ENCODE results near the gene KLHL35. TPM values are rescaled to one million over a fixed set of nuclear protein-coding genes. Genes with fewer than 3 reads are reported as not detected.
"Not testable (repeated sequence)": the region's sequence is repeated elsewhere in the genome, so short reads cannot be mapped to it uniquely, and the experiment has no call there.

The KLHL35 gene
- total RNA-seq, 4 donors from 2014 or later: 1.6 TPM; not detected in 3

- no peaks in the 10 kb centered on the region for H3K27me3 ChIP-seq
- H3K27ac ChIP-seq: peak overlapping the region in 2 of 4 donors; percentile 62 to 75
- H3K4me1 ChIP-seq: peaks cover 0 to 34% (median 0%) of the 10 kb centered on the region in 4 donors
- no peaks in the 10 kb centered on the region for H3K36me3 ChIP-seq
- DNase-seq: no peak
- TF ChIP-seq POLR2A (IDR thresholded peaks at IDR 0.05): no peak
- TF ChIP-seq CTCF (IDR thresholded peaks at IDR 0.05): peak in 3 of 6 experiments; percentile 13 to 21 (median 19)
- H3K9me3 ChIP-seq: no peaks in the 10 kb centered on the region
- H3K4me3 ChIP-seq: no peak overlapping the region
These were observed 52.8 kb downstream of the KLHL35 start for GRCh38 chr11:75380245-75380644.

- not testable (repeated sequence) for H3K27ac ChIP-seq, H3K27me3 ChIP-seq, H3K9me3 ChIP-seq, H3K36me3 ChIP-seq, H3K4me3 ChIP-seq, DNase-seq
- peaks cover 0 to 28% (median 0%) of the 10 kb centered on the region in 4 donors for H3K4me1 ChIP-seq
These were observed 54.2 kb downstream of the KLHL35 start for GRCh38 chr11:75378776-75379175.

- H3K27me3 ChIP-seq: no peaks in the 10 kb centered on the region
- H3K36me3 ChIP-seq: no peaks in the 10 kb centered on the region
- no peak for TF ChIP-seq CTCF (IDR thresholded peaks at IDR 0.05)
- no peak for TF ChIP-seq POLR2A (IDR thresholded peaks at IDR 0.05)
- no peaks in the 10 kb centered on the region for H3K9me3 ChIP-seq
- H3K4me3 ChIP-seq: no peak overlapping the region
- H3K27ac ChIP-seq: no peak overlapping the region
- peaks cover 0 to 43% (median 2%) of the 10 kb centered on the region in 4 donors for H3K4me1 ChIP-seq
- DNase-seq: no peak
These were observed 56.8 kb downstream of the KLHL35 start for GRCh38 chr11:75376175-75376574.

- peaks cover 0 to 38% (median 2%) of the 10 kb centered on the region in 4 donors for H3K4me1 ChIP-seq
- no peak for DNase-seq
These were observed 57.4 kb downstream of the KLHL35 start for GRCh38 chr11:75375626-75376025.

GRCh38 chr11:75374646-75375045, 58.4 kb downstream of the KLHL35 start:
- no peaks in the 10 kb centered on the region for H3K27me3 ChIP-seq
- no peaks in the 10 kb centered on the region for H3K36me3 ChIP-seq
- no peak overlapping the region for H3K4me3 ChIP-seq
- no peaks in the 10 kb centered on the region for H3K9me3 ChIP-seq
- H3K27ac ChIP-seq: no peak overlapping the region
- no peak for DNase-seq
- no peak for TF ChIP-seq CTCF (IDR thresholded peaks at IDR 0.05)
- no peak for TF ChIP-seq POLR2A (IDR thresholded peaks at IDR 0.05)
- H3K4me1 ChIP-seq: peaks cover 0 to 30% (median 2%) of the 10 kb centered on the region in 4 donors

More at GRCh38 chr11:75375626-75376025, 57.4 kb downstream of the KLHL35 start:
- Histone ChIP-seq H3K4me3 (no peak overlapping the region), H3K27me3 (no peaks in the 10 kb centered on the region), H3K9me3 (no peaks in the 10 kb centered on the region), H3K27ac (no peak overlapping the region), H3K36me3 (no peaks in the 10 kb centered on the region)
- TF ChIP-seq POLR2A (IDR thresholded peaks at IDR 0.05) (no peak), CTCF (IDR thresholded peaks at IDR 0.05) (no peak)

- no peak overlapping the region for H3K4me3 ChIP-seq
- no peaks in the 10 kb centered on the region for H3K36me3 ChIP-seq
- H3K9me3 ChIP-seq: no peaks in the 10 kb centered on the region
- no peak for DNase-seq
- peak overlapping the region in 1 of 4 donors; percentile 79 for H3K27ac ChIP-seq
- H3K27me3 ChIP-seq: no peaks in the 10 kb centered on the region
- peaks cover 0 to 21% (median 2%) of the 10 kb centered on the region in 4 donors for H3K4me1 ChIP-seq
- no peak for TF ChIP-seq CTCF (IDR thresholded peaks at IDR 0.05)
- TF ChIP-seq POLR2A (IDR thresholded peaks at IDR 0.05): no peak
These were observed 59.8 kb downstream of the KLHL35 start for GRCh38 chr11:75373201-75373600.

Small RNA genes lying within 50 kb of the gene (small RNA-seq; reads per million reads assigned to genes)
- gene SNORD15A (0 reads per million in 2 donors), gene SNORD15B (98.3 to 161 reads per million in 2 donors)

Other genes with a start within 250 kb of the KLHL35 start
- gene TPBGL, start 192.4 kb downstream of the KLHL35 start, total RNA-seq: under 1 TPM in 1 of 4 donors, not detected in 3; 0.35 TPM
- 100 to 1,000 TPM in 2 of 4 donors, 10 to 100 TPM in 2; 45.4 to 136 (median 90.6) TPM for gene ARRB1, start 81.5 kb downstream of the KLHL35 start, total RNA-seq
- 1,000 to 10,000 TPM in 1 of 4 donors, 100 to 1,000 TPM in 3; 505 to 1,121 (median 614) TPM for gene RPS3, start 33.7 kb downstream of the KLHL35 start, total RNA-seq
- gene GDPD5, start 92.7 kb upstream of the KLHL35 start, total RNA-seq: 10 to 100 TPM in 3 of 4 donors, 1 to 10 TPM in 1; 2.5 to 48.9 (median 22.2) TPM
- 10 to 100 TPM; 35.4 to 50.9 (median 43.4) TPM for gene SERPINH1, start 129.1 kb upstream of the KLHL35 start, total RNA-seq
- gene MAP6, start 235.8 kb upstream of the KLHL35 start, total RNA-seq: 1 to 10 TPM in 1 of 4 donors, under 1 TPM in 3; 0.35 to 5.0 (median 0.75) TPM